Neural cell (in vitro differentiated cells): ENCODE measurements around the gene ATP2C1. TPM values are rescaled to one million over a fixed set of nuclear protein-coding genes. Genes with fewer than 3 reads are reported as not detected.
A peak's percentile ranks its signal among the peaks of the same experiment; 100 is the strongest.

Source experiments
- H2AFZ ChIP-seq: fragments of 200-600, 300-800 bp; sonication (generic), shearing (Covaris generic); 2 replicates; pipeline ENCODE4 v1.6.0; 2014; ENCODE audit warnings: low read depth, mild to moderate bottlenecking, antibody characterized with exemption, low read length, moderate library complexity
- H3F3A ChIP-seq: fragments of 200-600 bp; shearing (Covaris generic); 2 replicates; pipeline ENCODE4 v1.6.1; 2016; ENCODE audit warnings: mild to moderate bottlenecking, moderate library complexity, mixed read lengths, antibody characterized with exemption, low read length; ENCODE audit not compliant: insufficient read depth, poor library complexity, severe bottlenecking
- H3K27ac ChIP-seq: fragments of 200-600, 300-800 bp; sonication (generic), shearing (Covaris generic); 2 replicates; pipeline ENCODE4 v1.5.1; 2014; ENCODE audit warnings: mild to moderate bottlenecking, low read length, moderate library complexity
- H3K27me3 ChIP-seq: fragments of 300-800, 200-600 bp; sonication (generic), shearing (Covaris generic); 2 replicates; pipeline ENCODE4 v1.6.0; 2014; ENCODE audit warnings: mild to moderate bottlenecking, low read depth, low read length, moderate library complexity; ENCODE audit not compliant: insufficient read depth
- H3K36me3 ChIP-seq: fragments of 300-800, 200-600 bp; sonication (generic), shearing (Covaris generic); 2 replicates; pipeline ENCODE4 v1.5.1; 2014; ENCODE audit warnings: mild to moderate bottlenecking, antibody characterized with exemption, low read length, moderate library complexity; ENCODE audit not compliant: insufficient read depth
- H3K4me2 ChIP-seq: fragments of 300-800, 200-600 bp; sonication (generic), shearing (Covaris generic); 2 replicates; pipeline ENCODE4 v1.6.0; 2014; ENCODE audit warnings: mild to moderate bottlenecking, low read length
- H3K4me3 ChIP-seq: fragments of 300-800, 200-600 bp; sonication (generic), shearing (Covaris generic); 2 replicates; pipeline ENCODE4 v1.5.1; 2014; ENCODE audit warnings: mild to moderate bottlenecking, low read length, moderate library complexity
- H3K79me2 ChIP-seq: fragments of 200-600 bp; shearing (Covaris generic); replicated peaks from 2 replicates; pipeline ENCODE4 v1.6.0; 2014; ENCODE audit warnings: mild to moderate bottlenecking, low read length, moderate library complexity; ENCODE audit not compliant: insufficient read depth
- H3K9ac ChIP-seq: fragments of 300-800, 200-600 bp; sonication (generic), shearing (Covaris generic); 2 replicates; pipeline ENCODE4 v1.6.1; 2016; ENCODE audit warnings: mild to moderate bottlenecking, low read length, mixed read lengths
- H3K9me2 ChIP-seq: fragments of 200-600 bp; shearing (Covaris generic); 2 replicates; pipeline ENCODE4 v1.6.1; 2016; ENCODE audit warnings: mild to moderate bottlenecking, low read length, mixed read lengths; ENCODE audit not compliant: insufficient read depth
- H3K9me3 ChIP-seq: fragments of 200-600, 300-800 bp; sonication (generic), shearing (Covaris generic); 2 replicates; pipeline ENCODE4 v1.6.1; 2016; ENCODE audit warnings: mild to moderate bottlenecking, mixed run types, low read length, moderate library complexity, mixed read lengths
- H4K20me1 ChIP-seq: fragments of 200-600 bp; shearing (Covaris generic); 2 replicates; pipeline ENCODE4 v1.6.1; 2016; ENCODE audit warnings: mild to moderate bottlenecking, mixed run types; ENCODE audit not compliant: insufficient read depth
- CTCF ChIP-seq: fragments of 450-650 bp; IDR thresholded peaks from 2 replicates; pipeline ENCODE4 v1.5.1; 2014; ENCODE audit warnings: antibody characterized with exemption, mild to moderate bottlenecking, moderate library complexity; ENCODE audit not compliant: poor library complexity, severe bottlenecking
- EP300 ChIP-seq: fragments of 450-650 bp; conservative IDR thresholded peaks from 2 replicates; pipeline ENCODE4 v1.6.1; 2014; ENCODE audit warnings: antibody characterized with exemption, mild to moderate bottlenecking, moderate library complexity; ENCODE audit not compliant: poor library complexity, severe bottlenecking
- EZH2 ChIP-seq: fragments of 200-600, 300-800 bp; shearing (Covaris generic), sonication (generic); IDR thresholded peaks from 2 replicates; pipeline ENCODE4 v1.6.1; 2014; ENCODE audit warnings: antibody characterized with exemption, low read length, borderline replicate concordance, mild to moderate bottlenecking; ENCODE audit not compliant: insufficient read depth, poor library complexity, severe bottlenecking
- MXI1 ChIP-seq: fragments of 450-650 bp; conservative IDR thresholded peaks from 2 replicates; pipeline ENCODE4 v1.6.1; 2014; ENCODE audit warnings: antibody characterized with exemption, mild to moderate bottlenecking; ENCODE audit not compliant: poor library complexity, severe bottlenecking
- POLR2AphosphoS5 ChIP-seq: IDR thresholded peaks from 2 replicates; pipeline ENCODE4 v1.6.1; 2012
- RAD21 ChIP-seq: fragments of 450-650 bp; conservative IDR thresholded peaks from 2 replicates; pipeline ENCODE4 v1.6.1; 2014; ENCODE audit warnings: antibody characterized with exemption, mild to moderate bottlenecking, moderate library complexity
- REST ChIP-seq: IDR thresholded peaks from 2 replicates; pipeline ENCODE4 v1.6.1; 2012; ENCODE audit warnings: borderline replicate concordance
- SMC3 ChIP-seq: fragments of 450-650 bp; conservative IDR thresholded peaks from 2 replicates; pipeline ENCODE4 v1.6.1; 2014; ENCODE audit warnings: antibody characterized with exemption, mild to moderate bottlenecking, moderate library complexity; ENCODE audit not compliant: poor library complexity
- TAF1 ChIP-seq: IDR thresholded peaks from 2 replicates; pipeline ENCODE4 v1.6.1; 2012; ENCODE audit warnings: low read depth
- polyA plus RNA-seq: library from polyadenylated mRNA; depleted of rRNA; stranded (reverse); fragments of >200 nt; gene quantifications from 2 replicates; pipeline ENCODE4 v1.2.3, GENCODE V29; 2014

ATP2C1 gene
- polyA plus RNA-seq, 1 donor from 2014 or later, result 134 TPM

DNA sequence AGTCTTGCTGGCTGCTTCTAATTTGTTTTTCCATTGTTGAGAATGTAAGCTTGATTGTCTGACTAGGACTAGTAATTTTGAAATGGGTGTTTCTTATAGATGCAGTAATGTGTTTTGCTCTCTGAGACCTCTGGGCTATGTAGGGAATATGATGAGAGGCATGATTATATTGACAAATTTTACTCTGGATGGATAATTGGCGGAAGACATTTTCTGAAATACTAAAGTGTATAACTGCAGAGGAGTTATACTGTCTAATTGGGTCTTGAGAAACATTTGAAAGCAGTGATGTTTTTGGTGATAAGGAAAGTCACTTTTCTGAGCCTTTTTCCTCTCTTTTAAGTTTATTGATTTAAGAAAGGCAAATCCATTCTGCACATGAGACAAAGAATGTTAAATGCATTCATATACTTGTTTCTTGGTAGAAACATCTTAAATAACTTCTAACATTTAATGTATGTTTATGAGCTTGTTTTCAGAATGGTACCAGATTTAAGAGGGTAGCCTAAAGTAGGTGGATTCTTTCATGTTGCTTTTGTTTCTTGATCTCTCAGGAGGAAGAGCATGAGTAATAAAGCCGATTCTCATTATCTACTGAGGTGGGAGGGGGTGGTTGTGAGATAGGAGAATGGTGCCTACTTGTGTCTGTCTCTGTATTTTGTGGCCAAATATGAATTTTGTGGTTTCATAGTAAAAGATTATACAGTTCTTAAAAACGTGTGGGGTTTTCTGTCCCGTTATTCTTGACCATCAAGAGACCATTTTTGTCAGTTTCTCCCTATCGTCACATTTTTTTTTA, 2.0 kb downstream of the ATP2C1 start:
- Histone ChIP-seq H3K36me3 (no peaks in the 10 kb centered on the region), H3K9me2 (no peaks in the 10 kb centered on the region), H3K27ac (peak overlapping the region; percentile 96), H4K20me1 (no peaks in the 10 kb centered on the region), H3F3A (no peaks in the 10 kb centered on the region), H3K4me2 (peak overlapping the region; percentile 89), H3K4me3 (peak overlapping the region; percentile 90), H3K27me3 (no peaks in the 10 kb centered on the region), H3K9ac (peak overlapping the region; percentile 96), H2AFZ (no peak overlapping the region), H3K79me2 (peaks cover 67% of the 10 kb centered on the region), H3K9me3 (no peaks in the 10 kb centered on the region)
- TF ChIP-seq POLR2AphosphoS5 (no peak), EZH2 (no peak), SMC3 (no peak), EP300 (no peak), REST (no peak), MXI1 (no peak), CTCF (no peak), RAD21 (no peak), TAF1 (no peak)

- Histone ChIP-seq H3K79me2 (peaks cover 68% of the 10 kb centered on the region), H3K9me3 (no peaks in the 10 kb centered on the region), H3K27ac (no peak overlapping the region), H3K4me3 (peak overlapping the region; percentile 90), H3K36me3 (no peaks in the 10 kb centered on the region), H3K4me2 (peak overlapping the region; percentile 15), H3K9ac (no peak overlapping the region), H2AFZ (no peak overlapping the region), H3K9me2 (no peaks in the 10 kb centered on the region), H4K20me1 (no peaks in the 10 kb centered on the region), H3F3A (no peaks in the 10 kb centered on the region), H3K27me3 (no peaks in the 10 kb centered on the region)
- TF ChIP-seq EP300 (no peak), MXI1 (no peak), RAD21 (no peak), POLR2AphosphoS5 (no peak), CTCF (no peak), SMC3 (no peak)
Observed at GRCh38 chr3:130897316-130897715, 3.4 kb downstream of the ATP2C1 start.
